Measurements from ENCODE around the gene PRPS1.
A peak's percentile ranks its signal among the peaks of the same experiment; 100 is the strongest.
"Not testable (repeated sequence)": the region's sequence is repeated elsewhere in the genome, so short reads cannot be mapped to it uniquely, and the experiment has no call there.

PRPS1 gene

GRCh38 chrX:107627838-107628661, at the start of gene PRPS1:
Gene PRPS1, plus strand, starts transcription at chrX:107628510. Its CDS starts 119 bp downstream, at chrX:107628629.
- peak; percentile 98 for DNase-seq

- no peak for DNase-seq
Measured at GRCh38 chrX:107579956-107580355, 48.4 kb upstream of the PRPS1 start.

- no peak for DNase-seq
Measured at GRCh38 chrX:107581923-107582322, 46.4 kb upstream of the PRPS1 start.

GRCh38 chrX:107589243-107589642, 39.1 kb upstream of the PRPS1 start:
- no peak for DNase-seq

- no peak for DNase-seq
Measured at GRCh38 chrX:107596651-107597050, 31.7 kb upstream of the PRPS1 start.

GRCh38 chrX:107597264-107597663, 31.0 kb upstream of the PRPS1 start:
- DNase-seq, result no peak

- DNase-seq, result no peak
Measured at GRCh38 chrX:107597791-107598190, 30.5 kb upstream of the PRPS1 start.

GRCh38 chrX:107599450-107599861, 28.9 kb upstream of the PRPS1 start:
- DNase-seq, result no peak

GRCh38 chrX:107600366-107600765, 27.9 kb upstream of the PRPS1 start:
- no peak for DNase-seq

- no peak for DNase-seq
Measured at GRCh38 chrX:107601326-107601725, 27.0 kb upstream of the PRPS1 start.

GRCh38 chrX:107601759-107602158, 26.6 kb upstream of the PRPS1 start:
- no peak for DNase-seq

GRCh38 chrX:107602694-107603239, 25.5 kb upstream of the PRPS1 start:
- DNase-seq, result no peak

GRCh38 chrX:107603429-107604159, 24.7 kb upstream of the PRPS1 start:
- DNase-seq, result no peak

- DNase-seq, result not testable (repeated sequence)
Measured at GRCh38 chrX:107609061-107609460, 19.2 kb upstream of the PRPS1 start.

- DNase-seq, result peak; percentile 19
Measured at GRCh38 chrX:107610667-107611066, 17.6 kb upstream of the PRPS1 start.

- DNase-seq, result no peak
Measured at GRCh38 chrX:107619885-107620322, 8.4 kb upstream of the PRPS1 start.

GRCh38 chrX:107624893-107625292, 3.4 kb upstream of the PRPS1 start:
- no peak for DNase-seq

- DNase-seq, result no peak
Measured at GRCh38 chrX:107625739-107626138, 2.6 kb upstream of the PRPS1 start.

GRCh38 chrX:107626481-107626880, 1.8 kb upstream of the PRPS1 start:
- DNase-seq, result no peak

GRCh38 chrX:107626916-107627315, 1.4 kb upstream of the PRPS1 start:
- peak; percentile 31 for DNase-seq

- peak; percentile 67 for DNase-seq
Measured at GRCh38 chrX:107628662-107629539, 591 bp downstream of the PRPS1 start.

GRCh38 chrX:107629540-107629909, 1.2 kb downstream of the PRPS1 start:
- peak; percentile 52 for DNase-seq
